ENCODE results near the gene ZNF574. TPM values are rescaled to one million over a fixed set of nuclear protein-coding genes. Genes with fewer than 3 reads are reported as not detected.
"Not testable (repeated sequence)": the region's sequence is repeated elsewhere in the genome, so short reads cannot be mapped to it uniquely, and the experiment has no call there.

The ZNF574 gene, protein sequence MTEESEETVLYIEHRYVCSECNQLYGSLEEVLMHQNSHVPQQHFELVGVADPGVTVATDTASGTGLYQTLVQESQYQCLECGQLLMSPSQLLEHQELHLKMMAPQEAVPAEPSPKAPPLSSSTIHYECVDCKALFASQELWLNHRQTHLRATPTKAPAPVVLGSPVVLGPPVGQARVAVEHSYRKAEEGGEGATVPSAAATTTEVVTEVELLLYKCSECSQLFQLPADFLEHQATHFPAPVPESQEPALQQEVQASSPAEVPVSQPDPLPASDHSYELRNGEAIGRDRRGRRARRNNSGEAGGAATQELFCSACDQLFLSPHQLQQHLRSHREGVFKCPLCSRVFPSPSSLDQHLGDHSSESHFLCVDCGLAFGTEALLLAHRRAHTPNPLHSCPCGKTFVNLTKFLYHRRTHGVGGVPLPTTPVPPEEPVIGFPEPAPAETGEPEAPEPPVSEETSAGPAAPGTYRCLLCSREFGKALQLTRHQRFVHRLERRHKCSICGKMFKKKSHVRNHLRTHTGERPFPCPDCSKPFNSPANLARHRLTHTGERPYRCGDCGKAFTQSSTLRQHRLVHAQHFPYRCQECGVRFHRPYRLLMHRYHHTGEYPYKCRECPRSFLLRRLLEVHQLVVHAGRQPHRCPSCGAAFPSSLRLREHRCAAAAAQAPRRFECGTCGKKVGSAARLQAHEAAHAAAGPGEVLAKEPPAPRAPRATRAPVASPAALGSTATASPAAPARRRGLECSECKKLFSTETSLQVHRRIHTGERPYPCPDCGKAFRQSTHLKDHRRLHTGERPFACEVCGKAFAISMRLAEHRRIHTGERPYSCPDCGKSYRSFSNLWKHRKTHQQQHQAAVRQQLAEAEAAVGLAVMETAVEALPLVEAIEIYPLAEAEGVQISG
- total RNA-seq (2014; rRNA removed; shearing (Covaris generic)): 31.1 and 31.5 TPM in 2 replicates

DNA sequence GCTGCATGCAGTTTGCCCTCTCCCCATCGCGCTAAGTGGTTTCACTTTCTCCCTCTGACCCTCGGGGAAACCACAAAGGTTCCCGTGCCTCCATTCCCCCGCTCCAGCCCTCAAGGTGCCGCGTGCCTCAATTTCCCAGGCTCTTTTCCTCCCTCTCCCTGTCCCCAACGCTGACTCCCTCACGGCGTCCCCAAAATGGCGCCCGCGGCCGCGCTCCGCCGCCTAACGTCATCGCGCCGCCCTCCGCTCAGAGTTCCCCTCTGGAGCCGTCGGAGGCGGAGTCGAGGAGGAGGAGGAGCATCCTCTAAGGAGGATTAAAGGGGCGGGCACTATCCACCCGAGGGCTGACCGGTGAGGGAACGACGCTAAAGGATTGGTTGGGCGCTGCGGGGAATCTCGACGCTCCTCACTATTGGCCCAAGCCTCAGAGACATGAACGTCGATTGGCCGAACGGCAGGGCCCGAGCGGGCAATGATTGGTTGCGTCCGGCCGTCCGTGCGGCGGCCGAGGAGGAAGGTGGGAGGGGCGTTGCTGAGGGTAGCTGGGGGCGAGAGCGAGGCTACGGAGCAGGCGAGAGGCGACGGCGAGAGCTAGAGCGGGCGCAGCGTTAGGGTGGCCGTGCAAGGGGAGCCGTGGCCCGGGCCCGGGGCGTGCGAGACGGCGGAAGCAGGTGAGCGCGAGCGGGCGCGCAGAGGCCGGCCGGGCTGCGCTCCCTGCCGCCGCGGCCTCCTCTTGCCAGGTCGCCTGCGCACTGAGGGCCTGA is at the start of gene ZNF574:
Gene ZNF574 (plus strand): TSS at position 551 of the 764 bp plus-strand sequence. CDS start 2,441 bp downstream, outside the sequence.
- Histone ChIP-seq H3K4me1 (no peaks in the 10 kb centered on the region), H3K36me3 (peaks cover 25% of the 10 kb centered on the region), H3K27me3 (no peaks in the 10 kb centered on the region), H3K9me3 (replicated peaks) (no peaks in the 10 kb centered on the region), H3K4me3 (peak within 1 kb of the TSS; percentile 71), H3K27ac (peak within 1 kb of the TSS; percentile 83)
- peak; percentile 100 for DNase-seq

DNA sequence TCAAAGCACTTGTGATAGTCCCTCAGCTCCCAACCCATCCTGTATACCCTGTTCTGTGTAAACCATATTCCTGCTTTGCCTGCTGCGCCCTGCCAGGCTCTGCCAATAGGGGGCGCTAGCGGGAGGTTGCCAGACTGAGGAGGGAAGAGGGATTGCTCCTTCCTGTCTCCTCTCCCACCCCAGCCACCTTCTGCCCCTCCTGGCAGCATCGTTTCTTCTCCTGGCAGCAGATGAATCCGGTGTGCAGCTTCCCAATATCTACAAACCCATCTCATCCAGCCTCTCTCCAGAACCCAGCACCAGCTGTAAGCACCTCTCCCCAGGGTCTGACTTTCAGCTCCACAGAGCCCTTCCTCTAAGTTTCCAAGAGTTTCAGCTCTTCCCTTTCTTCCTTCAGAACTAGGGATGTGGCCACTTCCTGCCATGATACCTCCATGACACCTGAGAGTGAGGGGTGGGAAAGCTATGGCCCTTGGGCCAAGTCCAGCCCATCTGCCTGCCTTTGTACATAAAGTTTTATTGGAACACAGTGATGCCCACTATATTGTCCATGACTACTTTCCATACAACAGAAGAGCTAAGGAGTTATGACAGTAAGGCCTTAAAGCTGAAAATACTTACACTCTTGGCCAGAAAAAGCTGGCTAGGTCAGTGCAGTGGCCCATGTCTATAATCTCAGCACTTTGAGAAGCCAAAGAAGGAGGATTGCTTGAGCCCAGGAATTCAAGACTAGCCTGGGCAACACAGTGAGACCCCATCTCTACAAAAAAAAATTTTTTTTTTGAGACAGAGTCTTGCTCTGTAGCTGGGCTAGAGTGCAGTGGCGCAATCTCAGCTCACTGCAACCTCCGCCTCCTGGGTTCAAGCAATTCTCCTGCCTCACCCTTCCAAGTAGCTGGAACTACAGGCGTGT is 47.4 kb upstream of the ZNF574 start:
- Histone ChIP-seq H3K27ac (no peak overlapping the region), H3K4me3 (no peak overlapping the region), H3K9me3 (replicated peaks) (no peaks in the 10 kb centered on the region), H3K4me1 (peaks cover 17% of the 10 kb centered on the region), H3K36me3 (no peaks in the 10 kb centered on the region), H3K27me3 (no peaks in the 10 kb centered on the region)
- peak; percentile 30 to 53 for DNase-seq

DNA sequence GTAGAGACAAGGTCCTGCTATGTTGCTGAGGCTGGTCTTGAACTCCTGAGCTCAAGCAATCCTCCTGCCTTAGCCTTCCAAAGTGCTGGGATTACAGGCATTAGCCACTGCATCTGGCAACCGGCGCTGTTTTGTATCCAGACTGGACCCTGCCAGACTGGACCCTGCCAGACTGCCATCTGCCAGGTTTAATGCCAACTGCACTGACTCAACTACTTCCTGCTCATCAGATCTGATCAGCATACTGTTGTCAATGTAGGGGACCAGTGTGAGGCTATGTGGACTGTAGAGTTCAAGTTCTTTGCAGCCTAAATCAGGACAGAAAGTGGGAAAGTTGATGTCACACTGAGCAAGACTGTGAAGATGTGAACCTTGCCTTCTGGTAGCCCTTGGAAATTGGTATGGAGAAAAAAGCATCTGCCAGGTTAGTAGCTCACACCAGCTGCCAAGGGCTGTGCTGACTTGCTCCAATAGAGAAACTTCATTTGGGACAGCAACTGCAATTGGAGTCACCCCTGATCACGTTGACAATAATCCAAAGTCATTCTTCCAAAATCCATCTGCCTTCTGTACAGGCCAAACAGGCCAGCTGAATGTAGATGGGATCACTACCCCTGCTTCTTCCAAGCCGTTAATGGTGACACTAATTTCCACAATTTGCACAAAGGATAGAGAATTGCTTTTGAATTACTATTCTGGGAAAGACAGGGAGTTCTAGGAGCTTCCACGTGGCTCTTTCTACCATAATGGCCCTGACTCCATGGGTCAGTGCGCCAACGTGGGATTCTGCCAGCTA is 45.1 kb upstream of the ZNF574 start:
- H3K27me3 ChIP-seq: no peaks in the 10 kb centered on the region
- DNase-seq: no peak
- H3K27ac ChIP-seq: no peak overlapping the region
- no peaks in the 10 kb centered on the region for H3K36me3 ChIP-seq
- no peak overlapping the region for H3K4me3 ChIP-seq
- H3K4me1 ChIP-seq: peaks cover 22% of the 10 kb centered on the region
- no peaks in the 10 kb centered on the region for H3K9me3 ChIP-seq (replicated peaks)

DNA sequence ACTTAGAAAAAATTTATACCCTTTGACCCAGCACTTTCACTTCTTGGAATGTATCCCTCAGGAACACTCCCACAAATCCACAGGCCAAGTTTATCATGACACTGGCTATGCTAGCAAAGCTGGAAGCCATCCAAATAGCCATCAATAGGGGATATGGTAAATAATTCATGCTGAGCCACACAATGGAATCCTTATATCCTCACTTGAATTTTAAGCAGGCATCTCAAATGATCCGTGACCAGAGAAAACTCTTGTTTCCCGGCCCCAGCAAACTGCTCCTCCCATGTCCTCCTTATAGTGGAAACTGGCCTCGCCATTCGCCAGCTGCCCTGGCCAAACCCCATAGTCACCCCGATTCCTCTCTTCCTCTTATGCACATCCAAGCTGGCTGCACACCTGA is 43.5 kb upstream of the ZNF574 start:
- Histone ChIP-seq H3K27me3 (no peaks in the 10 kb centered on the region), H3K4me3 (no peak overlapping the region), H3K4me1 (peaks cover 22% of the 10 kb centered on the region), H3K36me3 (no peaks in the 10 kb centered on the region), H3K27ac (peak overlapping the region; percentile 69), H3K9me3 (replicated peaks) (no peaks in the 10 kb centered on the region)
- peak; percentile 96 to 99 for DNase-seq

DNA sequence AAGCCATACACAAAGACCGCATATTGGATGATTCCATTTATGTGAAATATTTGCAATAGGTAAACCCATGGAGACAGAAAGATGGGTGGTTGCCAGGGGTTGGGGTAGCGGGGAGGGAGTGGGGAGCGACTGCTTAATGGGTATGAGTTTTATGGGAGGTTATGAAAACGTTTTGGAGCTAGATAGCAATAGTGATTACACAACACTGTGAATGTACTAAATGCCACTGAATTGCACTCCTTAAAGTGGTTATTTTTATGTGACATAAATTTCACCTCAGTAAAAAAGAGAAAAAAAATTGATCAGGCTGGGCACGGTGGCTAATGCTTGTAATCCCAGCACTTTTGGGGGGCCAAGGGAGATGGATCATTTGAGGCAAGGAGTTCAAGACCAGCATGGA is 42.6 kb upstream of the ZNF574 start:
- H3K27me3 ChIP-seq: no peaks in the 10 kb centered on the region
- no peak overlapping the region for H3K4me3 ChIP-seq
- H3K27ac ChIP-seq: no peak overlapping the region; the same call in 1 of the 2 replicates
- DNase-seq: no peak
- peaks cover 23% of the 10 kb centered on the region for H3K4me1 ChIP-seq
- H3K9me3 ChIP-seq (replicated peaks): no peaks in the 10 kb centered on the region
- no peaks in the 10 kb centered on the region for H3K36me3 ChIP-seq

DNA sequence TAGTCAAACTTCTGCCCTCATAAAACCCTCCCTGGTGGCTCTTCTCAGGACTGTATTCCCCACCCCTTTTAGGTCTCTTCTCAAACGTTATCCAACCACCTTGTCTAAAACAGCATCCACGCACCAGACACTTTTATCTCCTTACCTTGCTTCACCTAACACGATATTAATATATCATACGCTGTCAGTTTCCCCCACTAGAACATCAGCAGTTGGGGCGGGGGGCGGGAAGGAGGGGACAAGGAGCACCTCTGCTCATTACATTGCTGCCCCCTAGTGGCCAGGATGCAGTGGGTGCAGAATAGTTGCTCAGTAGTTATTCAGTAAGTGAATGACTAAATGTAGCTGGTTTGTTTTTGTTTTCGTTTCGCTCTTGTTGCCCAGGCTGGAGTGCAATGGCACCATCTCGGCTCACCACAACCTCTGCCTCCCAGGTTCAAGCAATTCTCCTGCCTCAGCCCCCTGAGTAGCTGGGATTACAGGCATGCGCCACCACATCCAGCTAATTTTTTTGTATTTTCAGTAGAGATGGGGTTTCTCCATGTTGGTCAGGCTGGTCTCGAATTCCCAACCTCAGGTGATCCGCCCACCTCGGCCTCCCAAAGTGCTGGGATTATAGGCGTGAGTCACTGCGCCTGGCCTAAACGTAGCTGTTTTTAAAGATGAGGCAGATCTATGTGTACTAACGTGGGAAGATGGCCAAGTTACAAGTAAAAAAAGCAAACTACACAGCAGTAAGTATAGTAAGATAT is 41.1 kb upstream of the ZNF574 start:
- H3K4me3 ChIP-seq; H3K9me3 ChIP-seq (replicated peaks); H3K36me3 ChIP-seq; H3K27ac ChIP-seq; H3K27me3 ChIP-seq: not testable (repeated sequence)
- peaks cover 29% of the 10 kb centered on the region for H3K4me1 ChIP-seq
- DNase-seq: peak; percentile 76 to 92

DNA sequence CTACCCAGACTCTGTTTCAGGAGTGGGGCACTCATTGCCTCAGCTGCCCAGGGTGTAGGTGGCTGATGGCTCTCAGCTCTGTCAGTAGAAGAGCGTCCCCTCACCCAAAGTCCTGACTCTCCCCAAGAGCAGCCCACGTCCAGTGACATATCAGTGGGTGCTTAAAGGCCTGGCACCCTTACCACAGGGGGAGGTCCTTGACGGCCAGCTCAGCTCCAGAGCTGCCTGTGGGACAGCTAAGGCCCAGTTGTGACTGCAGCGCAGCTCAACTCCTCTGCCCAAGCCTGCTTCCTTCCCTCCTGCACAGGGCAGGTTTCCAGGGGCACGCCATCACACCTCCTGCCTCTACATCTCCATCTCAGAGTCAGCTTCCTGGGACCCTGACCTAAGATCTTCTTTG is 38.3 kb upstream of the ZNF574 start:
- no peak overlapping the region for H3K27ac ChIP-seq
- H3K27me3 ChIP-seq: no peaks in the 10 kb centered on the region
- no peak for DNase-seq
- H3K9me3 ChIP-seq (replicated peaks): no peaks in the 10 kb centered on the region
- H3K4me3 ChIP-seq: no peak overlapping the region
- H3K4me1 ChIP-seq: peaks cover 16% of the 10 kb centered on the region
- H3K36me3 ChIP-seq: no peaks in the 10 kb centered on the region

DNA sequence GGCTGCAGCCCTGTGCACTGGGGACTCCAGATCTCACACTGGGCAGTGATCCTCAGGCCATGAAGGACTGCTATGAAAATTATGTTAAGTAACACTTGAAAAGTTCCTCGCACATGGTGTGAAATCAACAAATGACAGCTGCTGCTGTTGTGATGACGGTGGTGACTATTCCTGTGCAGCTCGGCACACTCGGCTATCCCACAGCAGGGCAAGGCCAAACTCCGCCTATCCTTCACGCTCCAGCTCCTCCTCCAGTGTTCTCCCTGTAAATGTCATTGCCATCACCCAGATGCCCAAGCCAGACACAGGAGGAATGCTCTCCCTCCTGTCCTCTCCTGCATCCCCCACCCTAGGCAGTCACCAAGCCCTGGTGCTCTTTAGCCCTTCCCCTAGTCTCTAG is 37.3 kb upstream of the ZNF574 start:
- peaks cover 12% of the 10 kb centered on the region; the same call in 1 of the 2 replicates for H3K4me1 ChIP-seq
- DNase-seq: peak; percentile 27 to 39
- H3K27me3 ChIP-seq: no peaks in the 10 kb centered on the region
- no peak overlapping the region for H3K27ac ChIP-seq
- no peak overlapping the region for H3K4me3 ChIP-seq
- no peaks in the 10 kb centered on the region for H3K36me3 ChIP-seq
- no peaks in the 10 kb centered on the region for H3K9me3 ChIP-seq (replicated peaks)

DNA sequence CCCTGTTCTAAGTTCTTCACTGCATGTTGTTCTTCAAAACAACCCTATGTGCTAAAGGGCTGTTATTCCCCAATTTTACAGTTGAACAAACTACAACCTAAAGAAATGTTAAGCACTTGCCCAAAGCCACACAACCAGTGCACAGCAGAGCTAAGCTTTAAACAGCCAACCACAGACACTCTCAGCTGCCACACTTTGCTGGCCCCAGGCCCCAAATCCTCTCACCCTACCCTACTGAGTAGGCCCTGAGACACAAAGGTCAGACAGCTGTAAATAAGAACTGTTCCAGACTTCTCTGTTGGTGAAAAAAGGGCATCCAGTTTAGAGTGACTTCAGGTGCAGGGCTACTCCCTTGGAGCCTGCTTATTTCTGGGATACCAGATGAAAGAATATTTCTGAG is 35.9 kb upstream of the ZNF574 start:
- Histone ChIP-seq H3K4me3 (no peak overlapping the region), H3K9me3 (replicated peaks) (no peaks in the 10 kb centered on the region), H3K4me1 (peaks cover 10% of the 10 kb centered on the region; the same call in 1 of the 2 replicates), H3K27me3 (no peaks in the 10 kb centered on the region), H3K27ac (no peak overlapping the region), H3K36me3 (no peaks in the 10 kb centered on the region)
- DNase-seq: peak in 1 of 2 experiments; percentile 57

DNA sequence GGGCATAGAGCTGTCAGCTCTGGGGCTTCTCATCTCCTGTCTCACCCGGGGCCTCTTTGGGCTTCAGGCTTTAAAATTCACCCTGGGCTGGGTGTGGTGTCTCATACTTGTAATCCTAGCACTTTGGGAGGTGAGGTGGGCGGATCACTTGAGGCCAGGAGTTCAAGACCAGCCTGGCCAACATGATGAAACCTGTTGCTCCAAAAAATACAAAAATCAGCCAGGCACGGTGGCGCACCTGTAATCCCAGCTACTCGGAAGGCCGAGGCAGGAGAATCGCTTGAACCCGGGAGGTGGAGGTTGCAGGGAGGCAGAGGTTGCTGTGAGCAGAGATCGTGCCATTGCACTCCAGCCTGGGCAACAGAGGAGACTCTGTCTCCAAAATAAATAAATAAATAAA is 35.5 kb upstream of the ZNF574 start:
- H3K27me3 ChIP-seq; H3K9me3 ChIP-seq (replicated peaks); H3K27ac ChIP-seq; H3K36me3 ChIP-seq; DNase-seq; H3K4me1 ChIP-seq; H3K4me3 ChIP-seq: not testable (repeated sequence)

DNA sequence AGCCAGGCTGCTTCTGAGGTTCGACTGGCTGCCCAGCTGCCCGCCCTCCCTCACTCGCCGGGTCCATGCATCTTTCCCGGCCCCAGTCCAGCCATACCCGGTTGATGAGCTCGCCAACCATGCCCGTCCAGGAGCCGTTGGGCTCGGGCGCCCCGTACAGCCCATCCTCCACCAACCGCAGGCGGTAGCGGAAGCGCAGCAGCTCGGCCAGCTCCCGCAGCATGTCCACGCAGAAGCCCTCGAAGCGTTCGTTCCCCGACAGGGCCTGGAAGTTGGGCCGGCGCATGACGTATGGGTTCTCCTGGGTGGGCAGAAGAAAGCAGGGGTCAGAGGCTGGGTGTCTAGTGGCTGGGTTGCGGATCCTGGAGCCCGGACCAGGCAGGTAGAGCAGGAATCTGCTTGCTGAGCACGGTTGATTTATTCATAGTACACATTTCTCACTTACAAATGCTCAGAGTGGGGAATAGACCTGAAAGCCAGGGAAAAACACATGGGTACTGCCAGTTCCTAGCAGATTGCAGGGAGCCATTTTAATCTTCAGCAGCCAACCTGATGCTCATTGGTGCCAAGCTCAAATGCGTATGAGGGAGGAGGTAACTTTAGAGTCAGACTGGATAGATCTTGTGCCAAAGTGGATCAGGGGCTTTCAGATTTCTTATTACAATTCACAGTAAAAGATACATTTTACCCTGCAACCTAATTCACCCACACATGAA is 33.4 kb upstream of the ZNF574 start:
- H3K27ac ChIP-seq: no peak overlapping the region
- peaks cover 7% of the 10 kb centered on the region; the same call in 1 of the 2 replicates for H3K4me1 ChIP-seq
- H3K4me3 ChIP-seq: no peak overlapping the region
- H3K9me3 ChIP-seq (replicated peaks): no peaks in the 10 kb centered on the region
- no peak for DNase-seq
- H3K36me3 ChIP-seq: no peaks in the 10 kb centered on the region
- no peaks in the 10 kb centered on the region for H3K27me3 ChIP-seq

DNA sequence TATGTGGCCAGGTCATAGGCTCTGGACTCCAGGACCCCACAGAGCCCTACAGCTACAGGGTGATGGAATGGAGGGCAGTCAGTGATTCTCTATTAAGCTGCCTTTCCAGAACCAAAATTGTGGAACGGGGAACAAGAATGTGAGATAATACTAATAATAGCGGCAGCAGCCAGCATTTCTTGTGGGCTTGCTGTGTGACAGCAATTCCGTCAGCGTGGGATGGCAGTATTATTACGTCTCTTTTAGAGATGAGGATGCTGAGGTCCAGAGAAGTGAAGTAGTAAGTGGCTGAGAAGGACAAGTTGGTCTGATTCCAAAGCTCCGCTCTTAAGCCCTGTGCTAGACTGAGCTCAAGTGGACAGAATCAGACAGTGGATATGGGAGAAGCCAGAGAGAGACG is 30.4 kb upstream of the ZNF574 start:
- no peak for DNase-seq
- H3K9me3 ChIP-seq (replicated peaks): no peaks in the 10 kb centered on the region
- no peaks in the 10 kb centered on the region for H3K27me3 ChIP-seq
- H3K4me1 ChIP-seq: no peaks in the 10 kb centered on the region
- H3K27ac ChIP-seq: no peak overlapping the region
- no peaks in the 10 kb centered on the region for H3K36me3 ChIP-seq
- no peak overlapping the region for H3K4me3 ChIP-seq
